ENCODE measurements around the gene PODXL. TPM values are rescaled to one million over a fixed set of nuclear protein-coding genes. Genes with fewer than 3 reads are reported as not detected.

Gene PODXL
- total RNA-seq, 1 experiment from 2014 or later = 37.5 TPM

DNA sequence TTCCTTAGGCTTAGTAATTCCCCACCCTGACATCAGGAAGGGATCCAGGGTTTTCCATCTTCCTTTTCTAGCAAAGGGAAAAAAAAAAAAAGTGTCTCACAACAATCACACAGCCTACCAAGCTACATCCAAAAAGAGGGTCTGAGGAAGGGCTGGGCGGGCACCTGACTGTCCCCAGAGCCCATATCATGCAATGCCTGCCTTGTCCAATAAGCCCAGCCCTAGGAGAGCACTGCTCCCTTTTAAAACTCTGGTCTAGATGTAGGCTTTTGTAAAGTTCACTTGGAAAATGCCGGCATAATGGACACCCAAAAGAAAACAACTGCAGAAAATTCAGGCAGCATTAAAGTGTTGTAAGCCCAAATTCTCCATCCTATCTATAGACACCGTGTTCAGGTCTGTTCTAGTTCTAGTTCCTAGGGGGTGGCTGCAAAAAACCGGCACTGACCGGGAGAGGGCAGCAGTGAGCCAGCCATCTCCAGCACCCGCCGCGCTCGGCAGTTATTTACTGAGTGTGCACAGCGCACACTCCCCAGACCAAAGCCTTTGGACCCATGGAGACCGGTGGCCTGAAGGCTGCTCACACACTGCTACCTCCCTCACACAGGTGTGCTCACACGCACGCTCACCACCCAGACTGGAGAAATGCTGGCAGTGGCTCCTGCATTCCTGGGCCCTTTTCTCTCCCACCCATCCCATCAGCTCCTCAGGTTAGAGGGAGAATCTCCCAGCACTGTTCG is 48.7 kb downstream of the PODXL start (continued):
- TF ChIP-seq, protein P1, sequence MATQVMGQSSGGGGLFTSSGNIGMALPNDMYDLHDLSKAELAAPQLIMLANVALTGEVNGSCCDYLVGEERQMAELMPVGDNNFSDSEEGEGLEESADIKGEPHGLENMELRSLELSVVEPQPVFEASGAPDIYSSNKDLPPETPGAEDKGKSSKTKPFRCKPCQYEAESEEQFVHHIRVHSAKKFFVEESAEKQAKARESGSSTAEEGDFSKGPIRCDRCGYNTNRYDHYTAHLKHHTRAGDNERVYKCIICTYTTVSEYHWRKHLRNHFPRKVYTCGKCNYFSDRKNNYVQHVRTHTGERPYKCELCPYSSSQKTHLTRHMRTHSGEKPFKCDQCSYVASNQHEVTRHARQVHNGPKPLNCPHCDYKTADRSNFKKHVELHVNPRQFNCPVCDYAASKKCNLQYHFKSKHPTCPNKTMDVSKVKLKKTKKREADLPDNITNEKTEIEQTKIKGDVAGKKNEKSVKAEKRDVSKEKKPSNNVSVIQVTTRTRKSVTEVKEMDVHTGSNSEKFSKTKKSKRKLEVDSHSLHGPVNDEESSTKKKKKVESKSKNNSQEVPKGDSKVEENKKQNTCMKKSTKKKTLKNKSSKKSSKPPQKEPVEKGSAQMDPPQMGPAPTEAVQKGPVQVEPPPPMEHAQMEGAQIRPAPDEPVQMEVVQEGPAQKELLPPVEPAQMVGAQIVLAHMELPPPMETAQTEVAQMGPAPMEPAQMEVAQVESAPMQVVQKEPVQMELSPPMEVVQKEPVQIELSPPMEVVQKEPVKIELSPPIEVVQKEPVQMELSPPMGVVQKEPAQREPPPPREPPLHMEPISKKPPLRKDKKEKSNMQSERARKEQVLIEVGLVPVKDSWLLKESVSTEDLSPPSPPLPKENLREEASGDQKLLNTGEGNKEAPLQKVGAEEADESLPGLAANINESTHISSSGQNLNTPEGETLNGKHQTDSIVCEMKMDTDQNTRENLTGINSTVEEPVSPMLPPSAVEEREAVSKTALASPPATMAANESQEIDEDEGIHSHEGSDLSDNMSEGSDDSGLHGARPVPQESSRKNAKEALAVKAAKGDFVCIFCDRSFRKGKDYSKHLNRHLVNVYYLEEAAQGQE (IDR thresholded peaks at IDR 0.05; ENCODE audit: low read depth) = no peak
- TF ChIP-seq, protein P2, sequence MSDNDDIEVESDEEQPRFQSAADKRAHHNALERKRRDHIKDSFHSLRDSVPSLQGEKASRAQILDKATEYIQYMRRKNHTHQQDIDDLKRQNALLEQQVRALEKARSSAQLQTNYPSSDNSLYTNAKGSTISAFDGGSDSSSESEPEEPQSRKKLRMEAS (IDR thresholded peaks at IDR 0.05) = no peak
- no peak for TF ChIP-seq ELF1 (IDR thresholded peaks at IDR 0.05; ENCODE audit: borderline replicate concordance, low read depth)
- peak; percentile 14; the same call in 1 of the 2 replicates for TF ChIP-seq POLR2AphosphoS5 (IDR thresholded peaks at IDR 0.05; ENCODE audit: low read depth, low read length)
- no peak for TF ChIP-seq CEBPB (IDR thresholded peaks at IDR 0.05; ENCODE audit: low read depth)

DNA sequence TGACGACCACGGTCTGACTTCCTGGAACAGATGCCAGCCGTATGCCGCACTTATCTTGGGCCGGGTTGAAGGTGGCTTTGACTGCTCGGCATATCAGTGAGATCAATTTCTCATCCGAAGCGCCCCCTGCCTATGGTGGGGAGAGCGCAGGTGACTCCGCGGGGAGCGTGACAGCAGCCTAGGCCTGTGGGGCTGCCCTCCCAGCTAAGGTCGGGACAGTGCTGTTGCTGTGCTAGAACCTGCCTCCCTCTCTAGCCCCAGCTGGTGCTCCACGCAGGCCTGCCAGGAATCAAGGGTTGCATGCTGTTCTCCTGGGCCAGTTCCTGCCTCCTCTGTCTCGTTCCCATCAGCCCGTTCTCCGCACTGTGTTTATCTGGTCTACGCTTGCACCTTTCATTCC is 49.8 kb downstream of the PODXL start:
- CTCF ChIA-PET = no interaction called here
- H3K9me2 ChIP-seq (ENCODE audit: insufficient read depth) = no peaks in the 10 kb centered on the region
- no peaks in the 10 kb centered on the region for H3K27me3 ChIP-seq (ENCODE audit: insufficient read depth, low read length)
- DNase-seq (ENCODE audit: low read depth, low spot score) = no peak
- H3K9me3 ChIP-seq (ENCODE audit: control insufficient read depth in 1 of 2, insufficient read depth in 1 of 2, low read depth in 1 of 2, low read length in 2 of 2) = no peaks in the 10 kb centered on the region
- H3K4me3 ChIP-seq (replicated peaks in 1 of 2; ENCODE audit: low read depth in 1 of 2, low read length in 2 of 2) = no peak overlapping the region
- H3K9ac ChIP-seq (ENCODE audit: low read length) = no peak overlapping the region
- no peak overlapping the region for H3K4me2 ChIP-seq (ENCODE audit: low read length)
- intact Hi-C loops (cut with micrococcal nuclease) = no loop called here
- no TSS peak for BruUV-seq (replicated peaks)
- H3K36me3 ChIP-seq (ENCODE audit: control insufficient read depth in 1 of 2, insufficient read depth in 2 of 2, low read length in 2 of 2) = peaks cover 0 to 10% of the 10 kb centered on the region in 2 experiments; a peak in 1 of 4 replicates
- peaks cover 0 to 5% of the 10 kb centered on the region in 2 experiments; a peak in 1 of 4 replicates for H3K4me1 ChIP-seq (ENCODE audit: control insufficient read depth in 1 of 2, insufficient read depth in 2 of 2, low read length in 2 of 2)
- H3K27ac ChIP-seq (ENCODE audit: low read depth, low read length) = no peak overlapping the region
- RAD21 ChIA-PET (ENCODE audit: low non-redundant PET in 1 of 2, low total read pairs in 2 of 2, uncharacterized antibody in 2 of 2, unreplicated experiment in 2 of 2) = no interaction called here
- H3K79me2 ChIP-seq (ENCODE audit: insufficient read depth, low read length) = no peaks in the 10 kb centered on the region
- H2AFZ ChIP-seq (ENCODE audit: low read depth, low read length, poor library complexity, severe bottlenecking) = no peak overlapping the region
- ATAC-seq = no peak
- POLR2A ChIA-PET = no interaction called here
- no peaks in the 10 kb centered on the region for H4K20me1 ChIP-seq (ENCODE audit: insufficient read depth)
- TF ChIP-seq ZFX (IDR thresholded peaks at IDR 0.05) (no peak), POLR2AphosphoS5 (IDR thresholded peaks at IDR 0.05; ENCODE audit: low read depth, low read length) (no peak), SRF (IDR thresholded peaks at IDR 0.05; ENCODE audit: low read depth) (no peak), EZH2phosphoT487 (IDR thresholded peaks at IDR 0.05; ENCODE audit: borderline replicate concordance) (no peak), FOSL1 (IDR thresholded peaks at IDR 0.05; ENCODE audit: low read depth) (no peak), ELF1 (IDR thresholded peaks at IDR 0.05; ENCODE audit: borderline replicate concordance, low read depth) (no peak), YY1 (IDR thresholded peaks at IDR 0.05; ENCODE audit: extremely low read depth, insufficient replicate concordance, low read depth, low read length) (no peak), ZNF274 (IDR thresholded peaks at IDR 0.05; ENCODE audit: low read depth, low read length) (no peak), TCF7L2 (IDR thresholded peaks at IDR 0.05; ENCODE audit: borderline replicate concordance, extremely low read depth, insufficient read depth, insufficient read length) (no peak)
- TF ChIP-seq, protein P2 (IDR thresholded peaks at IDR 0.05) = no peak
- TF ChIP-seq, protein P3, sequence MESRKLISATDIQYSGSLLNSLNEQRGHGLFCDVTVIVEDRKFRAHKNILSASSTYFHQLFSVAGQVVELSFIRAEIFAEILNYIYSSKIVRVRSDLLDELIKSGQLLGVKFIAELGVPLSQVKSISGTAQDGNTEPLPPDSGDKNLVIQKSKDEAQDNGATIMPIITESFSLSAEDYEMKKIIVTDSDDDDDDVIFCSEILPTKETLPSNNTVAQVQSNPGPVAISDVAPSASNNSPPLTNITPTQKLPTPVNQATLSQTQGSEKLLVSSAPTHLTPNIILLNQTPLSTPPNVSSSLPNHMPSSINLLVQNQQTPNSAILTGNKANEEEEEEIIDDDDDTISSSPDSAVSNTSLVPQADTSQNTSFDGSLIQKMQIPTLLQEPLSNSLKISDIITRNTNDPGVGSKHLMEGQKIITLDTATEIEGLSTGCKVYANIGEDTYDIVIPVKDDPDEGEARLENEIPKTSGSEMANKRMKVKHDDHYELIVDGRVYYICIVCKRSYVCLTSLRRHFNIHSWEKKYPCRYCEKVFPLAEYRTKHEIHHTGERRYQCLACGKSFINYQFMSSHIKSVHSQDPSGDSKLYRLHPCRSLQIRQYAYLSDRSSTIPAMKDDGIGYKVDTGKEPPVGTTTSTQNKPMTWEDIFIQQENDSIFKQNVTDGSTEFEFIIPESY (IDR thresholded peaks at IDR 0.05; ENCODE audit: extremely low read depth, insufficient replicate concordance, low read length) = no peak
- TF ChIP-seq, protein P4, sequence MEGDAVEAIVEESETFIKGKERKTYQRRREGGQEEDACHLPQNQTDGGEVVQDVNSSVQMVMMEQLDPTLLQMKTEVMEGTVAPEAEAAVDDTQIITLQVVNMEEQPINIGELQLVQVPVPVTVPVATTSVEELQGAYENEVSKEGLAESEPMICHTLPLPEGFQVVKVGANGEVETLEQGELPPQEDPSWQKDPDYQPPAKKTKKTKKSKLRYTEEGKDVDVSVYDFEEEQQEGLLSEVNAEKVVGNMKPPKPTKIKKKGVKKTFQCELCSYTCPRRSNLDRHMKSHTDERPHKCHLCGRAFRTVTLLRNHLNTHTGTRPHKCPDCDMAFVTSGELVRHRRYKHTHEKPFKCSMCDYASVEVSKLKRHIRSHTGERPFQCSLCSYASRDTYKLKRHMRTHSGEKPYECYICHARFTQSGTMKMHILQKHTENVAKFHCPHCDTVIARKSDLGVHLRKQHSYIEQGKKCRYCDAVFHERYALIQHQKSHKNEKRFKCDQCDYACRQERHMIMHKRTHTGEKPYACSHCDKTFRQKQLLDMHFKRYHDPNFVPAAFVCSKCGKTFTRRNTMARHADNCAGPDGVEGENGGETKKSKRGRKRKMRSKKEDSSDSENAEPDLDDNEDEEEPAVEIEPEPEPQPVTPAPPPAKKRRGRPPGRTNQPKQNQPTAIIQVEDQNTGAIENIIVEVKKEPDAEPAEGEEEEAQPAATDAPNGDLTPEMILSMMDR (IDR thresholded peaks at IDR 0.05 in 2 of 3, conservative IDR thresholded peaks at IDR 0.05 in 1 of 3; ENCODE audit: borderline replicate concordance in 1 of 3, insufficient read depth in 1 of 3, low read depth in 2 of 3, low read length in 2 of 3) = no peak

All from HCT116 (cell line).